ENCODE results near the gene LYZL2. TPM values are rescaled to one million over a fixed set of nuclear protein-coding genes. Genes with fewer than 3 reads are reported as not detected.
"Not testable (repeated sequence)": the region's sequence is repeated elsewhere in the genome, so short reads cannot be mapped to it uniquely, and the experiment has no call there.

LYZL2 gene
- total RNA-seq, 1 donor: not detected

GRCh38 chr10:30639946-30640786, 10.6 kb upstream of the LYZL2 start:
- TF ChIP-seq CTCF (IDR thresholded peaks at IDR 0.05; ENCODE audit: insufficient read depth, low read depth, low read length): peak; percentile 90
- peak; percentile 76 for DNase-seq (ENCODE audit: low read depth)
- H3K4me3 ChIP-seq (ENCODE audit: low read depth, low read length): no peak overlapping the region

- no peak for TF ChIP-seq CTCF (IDR thresholded peaks at IDR 0.05; ENCODE audit: insufficient read depth, low read depth, low read length)
- no peak overlapping the region for H3K4me3 ChIP-seq (ENCODE audit: low read depth, low read length)
- DNase-seq (ENCODE audit: low read depth): peak; percentile 75
Observed at GRCh38 chr10:30637881-30638467, 8.4 kb upstream of the LYZL2 start.

GRCh38 chr10:30631188-30631587, 1.6 kb upstream of the LYZL2 start:
- no peak for DNase-seq (ENCODE audit: low read depth)
- no peak for TF ChIP-seq CTCF (IDR thresholded peaks at IDR 0.05; ENCODE audit: insufficient read depth, low read depth, low read length)

GRCh38 chr10:30630571-30630970, 1.0 kb upstream of the LYZL2 start:
- H3K4me3 ChIP-seq (ENCODE audit: low read depth, low read length): no peak overlapping the region
- no peak for TF ChIP-seq CTCF (IDR thresholded peaks at IDR 0.05; ENCODE audit: insufficient read depth, low read depth, low read length)
- peak; percentile 53 for DNase-seq (ENCODE audit: low read depth)

More at GRCh38 chr10:30631188-30631587, 1.6 kb upstream of the LYZL2 start:
- H3K4me3 ChIP-seq (ENCODE audit: low read depth, low read length): no peak overlapping the region

- not testable (repeated sequence) for H3K4me3 ChIP-seq (ENCODE audit: low read depth, low read length)
Observed at GRCh38 chr10:30628576-30628975, 977 bp downstream of the LYZL2 start.

GRCh38 chr10:30626837-30627236, 2.7 kb downstream of the LYZL2 start:
- H3K4me3 ChIP-seq (ENCODE audit: low read depth, low read length); DNase-seq (ENCODE audit: low read depth): not testable (repeated sequence)

More at GRCh38 chr10:30628576-30628975, 977 bp downstream of the LYZL2 start:
- not testable (repeated sequence) for DNase-seq (ENCODE audit: low read depth)

GRCh38 chr10:30626196-30626595, 3.4 kb downstream of the LYZL2 start:
- not testable (repeated sequence) for DNase-seq (ENCODE audit: low read depth); H3K4me3 ChIP-seq (ENCODE audit: low read depth, low read length)

GRCh38 chr10:30625080-30625479, 4.5 kb downstream of the LYZL2 start:
- no peak for DNase-seq (ENCODE audit: low read depth)
- H3K4me3 ChIP-seq (ENCODE audit: low read depth, low read length): no peak overlapping the region
- TF ChIP-seq CTCF (IDR thresholded peaks at IDR 0.05; ENCODE audit: insufficient read depth, low read depth, low read length): no peak
